ENCODE measurements around the gene TBC1D9. TPM values are rescaled to one million over a fixed set of nuclear protein-coding genes. Genes with fewer than 3 reads are reported as not detected.

Gene TBC1D9
- total and polyA plus RNA-seq, 10 of the 15 experiments (the other 5 are each of a cell fraction or from before 2014, with no cell fraction given), result 0.87 to 14.9 (median 7.1) TPM

- no peak overlapping the region for H3K4me2 ChIP-seq (ENCODE audit: control insufficient read depth, insufficient read depth)
- 0% methylated on average over 1 of the region's 1 CpG for WGBS (ENCODE audit: insufficient coverage, insufficient replicate concordance, low lambda C conversion rate, missing lambda C conversion rate)
- H3K9me3 ChIP-seq (replicated peaks; ENCODE audit: control insufficient read depth, insufficient read depth, low read length), result no peaks in the 10 kb centered on the region; the same call in 2 of the 3 replicates
- ATAC-seq (no peak), DNase-seq (ENCODE audit: low read depth, low spot score) (no peak), FAIRE-seq (no peak)
- no TSS peak for BruUV-seq (replicated peaks)
- CTCF ChIA-PET, result no interaction called here
- POLR2A ChIA-PET, result no interaction called here
- TF ChIP-seq NFXL1 (IDR thresholded peaks at IDR 0.05; ENCODE audit: borderline replicate concordance), result no peak
- TF ChIP-seq ZSCAN29 (IDR thresholded peaks at IDR 0.05), result no peak
- TF ChIP-seq BCL11A (IDR thresholded peaks at IDR 0.05; ENCODE audit: low read depth, low read length), result no peak
- no peak for TF ChIP-seq FOS (IDR thresholded peaks at IDR 0.05; ENCODE audit: borderline replicate concordance, extremely low read depth, insufficient read length)
- no peak for TF ChIP-seq MYB (IDR thresholded peaks at IDR 0.05; ENCODE audit: borderline replicate concordance, low read depth, low read length)
- TF ChIP-seq ETV6 (conservative IDR thresholded peaks at IDR 0.05 in 1 of 2, IDR thresholded peaks at IDR 0.05 in 1 of 2; ENCODE audit: borderline replicate concordance in 1 of 2, low read depth in 1 of 2), result no peak
- no peak for TF ChIP-seq USF2 (IDR thresholded peaks at IDR 0.05; ENCODE audit: borderline replicate concordance, low read depth, low read length)
- no peak for TF ChIP-seq E2F8 (IDR thresholded peaks at IDR 0.05; ENCODE audit: low read depth, partially characterized antibody)
- no peak for TF ChIP-seq MLLT1 (IDR thresholded peaks at IDR 0.05)
- TF ChIP-seq ZNF384 (IDR thresholded peaks at IDR 0.05; ENCODE audit: borderline replicate concordance, low read depth, low read length), result no peak
- TF ChIP-seq ESRRA (IDR thresholded peaks at IDR 0.05; ENCODE audit: low read length), result no peak
- no peak overlapping the region for H2AFZ ChIP-seq (ENCODE audit: control insufficient read depth, low read depth, low read length)
- no peak overlapping the region for H3K4me3 ChIP-seq
- in situ Hi-C loops (cut with MboI), result no loop called here
- H4K20me1 ChIP-seq (ENCODE audit: control insufficient read depth, insufficient read depth), result no peaks in the 10 kb centered on the region
- H3K79me2 ChIP-seq (ENCODE audit: control insufficient read depth, insufficient read depth, low read length), result no peaks in the 10 kb centered on the region
- SMC1A ChIA-PET (ENCODE audit: uncharacterized antibody, unreplicated experiment), result interaction anchor here (1.1 kb wide), 1 partner anchor 28 kb away, joined by 4 read pairs; no protein-coding TSS in a partner anchor
- H3K4me1 ChIP-seq (ENCODE audit: control insufficient read depth, insufficient read depth, low read length), result no peaks in the 10 kb centered on the region
- no peak overlapping the region for H3K9ac ChIP-seq (ENCODE audit: control insufficient read depth, insufficient read depth, low read length)
- RAD21 ChIA-PET (ENCODE audit: unreplicated experiment), result no interaction called here
- no peaks in the 10 kb centered on the region for H3K36me3 ChIP-seq (ENCODE audit: control insufficient read depth in 2 of 2, insufficient read depth in 2 of 2, low read length in 1 of 2)
- intact Hi-C loops (cut with micrococcal nuclease; ENCODE audit: unreplicated experiment), result no loop called here
- peaks cover 0 to 3% of the 10 kb centered on the region in 2 experiments; a peak in 2 of 4 replicates for H3K27me3 ChIP-seq (replicated peaks in 1 of 2; ENCODE audit: control insufficient read depth in 2 of 2, insufficient read depth in 2 of 2, low read length in 1 of 2)
- no peak overlapping the region for H3K27ac ChIP-seq (ENCODE audit: control insufficient read depth, insufficient read depth)
Measured at GRCh38 chr4:140584439-140584838, 171.7 kb downstream of the TBC1D9 start.
